Mesangial cell (primary cell): ENCODE measurements around the gene CIAO3. TPM values are rescaled to one million over a fixed set of nuclear protein-coding genes. Genes with fewer than 3 reads are reported as not detected.

Source experiments
- total RNA-seq: library from RNA; depleted of rRNA; stranded (reverse); fragments of >200 nt; gene quantifications from 2 replicates; pipeline ENCODE4 v1.2.3, GENCODE V29; 2015

The CIAO3 gene
- total RNA-seq: 32.9 and 37.4 TPM in 2 replicates

GRCh38 chr16:740764-741505 is at the start of gene CIAO3:
Gene CIAO3 (minus strand): TSS chr16:740997. CDS start chr16:740985, 12 bp downstream.

GRCh38 chr16:788399-789126 is 47.8 kb upstream of the CIAO3 start, which contains the start of gene CHTF18:
Gene CHTF18 (plus strand): TSS chr16:788620. CDS start chr16:788685, 65 bp downstream.

DNA sequence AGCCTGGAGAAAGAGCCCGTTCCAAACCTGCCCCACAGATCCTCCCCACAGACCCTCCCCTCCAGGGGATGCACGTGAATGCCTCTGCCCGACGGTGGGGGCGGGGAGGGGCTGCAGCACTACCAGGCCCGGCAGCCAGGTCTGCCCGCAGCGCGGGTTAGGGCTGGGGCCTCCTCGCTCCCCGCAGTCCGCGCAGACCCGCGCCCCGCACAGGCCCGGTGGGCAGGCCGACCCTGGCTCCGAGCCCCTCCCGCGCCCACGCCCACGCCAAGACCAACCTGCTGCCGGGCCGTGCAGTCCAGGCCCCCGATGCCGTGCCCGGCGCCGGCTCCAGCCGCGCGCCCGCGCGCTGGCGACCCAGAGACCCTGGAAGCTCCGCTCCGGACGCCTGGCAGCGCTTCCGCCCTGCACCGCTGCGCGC is 47.2 kb upstream of the CIAO3 start, which contains the start of gene RPUSD1:
Gene RPUSD1 (minus strand): TSS at position 404 of the 421 bp plus-strand sequence. CDS start 644 bp downstream, outside the sequence.

GRCh38 chr16:760545-761343 is 19.9 kb upstream of the CIAO3 start, which contains the start of gene MSLN:
Gene MSLN (plus strand): TSS chr16:760734. CDS start chr16:762681, 1,947 bp downstream.

DNA sequence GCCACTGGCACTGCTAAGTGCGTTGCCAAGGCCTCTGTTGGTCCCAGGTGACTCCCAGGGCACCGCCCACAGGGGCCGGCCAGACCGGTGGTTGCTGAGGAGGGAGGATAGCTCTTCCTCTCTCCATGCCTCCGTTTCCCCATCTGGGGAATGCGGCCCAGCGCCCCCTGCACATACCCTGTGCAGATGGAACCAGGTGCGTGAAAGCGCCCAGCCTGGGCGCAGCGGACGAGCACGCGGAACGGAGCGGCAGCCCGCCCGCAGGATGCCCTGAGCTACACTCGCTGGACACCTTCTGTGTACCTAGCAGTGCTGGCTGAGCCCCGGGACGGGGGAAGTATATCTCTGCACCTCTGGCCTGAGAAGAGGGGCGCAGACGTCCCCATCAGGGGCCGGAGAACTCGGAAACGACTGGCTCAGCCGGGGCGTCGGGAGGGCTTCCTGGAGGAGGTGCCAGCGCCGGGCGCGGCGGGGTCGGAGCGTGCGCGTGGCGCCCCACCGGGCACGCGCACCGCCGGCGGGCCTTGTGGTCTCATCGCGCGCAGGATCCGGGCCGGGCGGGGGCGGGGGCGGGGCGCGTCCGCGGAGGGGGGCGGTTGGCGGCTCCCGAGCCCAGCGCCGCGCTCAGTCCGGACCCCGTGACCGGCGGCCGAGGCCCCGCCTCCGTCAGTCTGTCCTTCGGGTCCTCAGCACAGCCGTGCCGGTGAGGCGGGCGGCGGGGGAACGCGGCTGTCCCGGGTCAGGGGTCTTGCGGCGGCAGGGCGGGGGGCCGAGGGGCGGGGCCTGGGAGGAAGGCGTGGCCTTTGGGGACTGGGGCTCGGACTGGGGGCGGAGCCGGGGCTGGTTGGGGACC is 14.1 kb downstream of the CIAO3 start, which contains the start of the genes CCDC78 and HAGHL:
Gene CCDC78 (minus strand): TSS at position 6 of the 853 bp plus-strand sequence. CDS start 76 bp downstream, outside the sequence.
Gene HAGHL (plus strand): TSS at position 669 of the 853 bp plus-strand sequence. CDS start 404 bp downstream, outside the sequence.

DNA sequence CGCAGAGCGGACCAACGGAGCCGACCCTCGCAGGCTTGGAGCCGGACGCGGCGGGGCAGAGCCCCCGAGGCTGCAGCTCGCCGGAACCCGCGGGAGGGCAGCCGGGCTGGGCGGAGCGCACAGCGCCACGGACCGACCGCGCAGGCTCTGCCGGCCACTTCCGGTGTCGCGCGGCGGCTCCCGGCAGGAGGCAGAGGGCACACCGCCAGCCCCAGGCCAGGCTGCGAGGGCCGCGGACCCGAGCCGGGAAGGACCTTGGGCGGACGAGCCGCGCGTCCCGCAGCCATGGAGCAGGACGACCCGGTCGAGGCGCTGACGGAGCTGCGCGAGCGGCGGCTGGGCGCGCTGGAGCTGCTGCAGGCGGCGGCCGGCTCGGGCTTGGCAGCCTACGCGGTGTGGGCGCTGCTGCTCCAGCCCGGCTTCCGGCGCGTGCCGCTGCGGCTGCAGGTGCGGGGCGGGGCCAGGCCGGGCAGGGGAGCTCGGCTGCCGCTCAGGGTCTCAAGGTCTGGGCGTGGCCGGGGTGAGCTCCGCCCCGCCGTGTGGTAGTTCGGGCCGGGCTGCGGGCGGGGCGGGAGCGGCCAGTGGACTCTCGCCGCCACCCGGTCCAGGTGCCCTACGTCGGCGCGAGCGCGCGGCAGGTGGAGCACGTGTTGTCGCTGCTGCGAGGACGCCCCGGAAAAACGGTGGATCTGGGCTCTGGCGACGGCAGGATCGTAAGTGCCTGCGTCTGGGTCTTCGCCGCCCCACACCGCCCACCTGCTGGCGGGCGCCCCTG is 19.6 kb downstream of the CIAO3 start, which contains the start of gene ANTKMT:
Gene ANTKMT (plus strand): TSS at position 157 of the 775 bp plus-strand sequence. CDS start 129 bp downstream, at position 286.

GRCh38 chr16:714558-715476 is 26.0 kb downstream of the CIAO3 start, which contains the start of gene METRN:
Gene METRN (plus strand): TSS chr16:715118. CDS start chr16:715290, 172 bp downstream.

GRCh38 chr16:705431-706188 is 35.2 kb downstream of the CIAO3 start, which contains the start of gene FBXL16:
Gene FBXL16 (minus strand): TSS chr16:705801. CDS start chr16:697405, 8,396 bp downstream.

GRCh38 chr16:684071-684794 is 56.6 kb downstream of the CIAO3 start, which contains the start of gene JMJD8:
Gene JMJD8 (minus strand): TSS chr16:684334. CDS start chr16:684319, 15 bp downstream.

DNA sequence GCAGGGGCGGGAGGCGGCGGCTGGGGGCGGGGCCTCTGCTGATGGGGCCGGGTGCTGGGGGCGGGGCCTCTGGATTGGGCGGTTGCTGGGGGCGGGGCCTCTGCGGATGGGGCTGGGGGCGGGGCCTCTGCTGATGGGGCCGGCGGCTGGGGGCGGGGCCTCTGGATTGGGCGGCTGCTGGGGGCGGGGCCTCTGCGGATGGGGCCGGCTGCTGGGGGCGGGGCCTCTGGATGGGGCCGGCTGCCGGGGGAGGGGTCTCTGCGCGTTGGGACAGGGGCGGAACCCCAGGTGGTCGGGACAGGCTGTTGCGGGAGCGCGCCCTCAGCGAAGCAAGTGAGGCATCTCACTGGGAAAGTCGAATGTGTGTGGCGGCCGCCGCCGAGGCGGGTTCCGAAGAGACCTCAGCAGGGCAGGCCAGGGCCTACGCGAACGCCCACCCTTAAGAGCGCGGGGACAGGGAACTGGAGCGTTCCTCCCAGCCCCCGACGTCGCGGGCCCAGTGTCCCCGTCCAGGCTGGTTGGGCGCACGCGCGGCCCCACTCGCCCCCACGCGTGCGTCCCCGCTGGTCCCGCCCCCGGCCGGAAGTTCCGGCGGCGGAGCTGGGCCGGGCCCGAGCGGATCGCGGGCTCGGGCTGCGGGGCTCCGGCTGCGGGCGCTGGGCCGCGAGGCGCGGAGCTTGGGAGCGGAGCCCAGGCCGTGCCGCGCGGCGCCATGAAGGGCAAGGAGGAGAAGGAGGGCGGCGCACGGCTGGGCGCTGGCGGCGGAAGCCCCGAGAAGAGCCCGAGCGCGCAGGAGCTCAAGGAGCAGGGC is 60.8 kb downstream of the CIAO3 start, which contains the start of gene STUB1:
Gene STUB1 (plus strand): TSS at position 597 of the 811 bp plus-strand sequence. CDS start 116 bp downstream, at position 713.

Other genes with a start within 250 kb of the CIAO3 start
- 49.4 and 70.6 TPM in 2 replicates for gene CAPN15, start 213.3 kb downstream of the CIAO3 start, total RNA-seq
- not detected in 2 replicates for gene PRR35, start 180.6 kb downstream of the CIAO3 start, total RNA-seq
- gene NHLRC4, start 174.0 kb downstream of the CIAO3 start, total RNA-seq: 0.65 and 2.0 TPM in 2 replicates
- 53.0 and 88.0 TPM in 2 replicates for gene PIGQ, start 171.0 kb downstream of the CIAO3 start, total RNA-seq
- gene RAB40C, start 150.9 kb downstream of the CIAO3 start, total RNA-seq: 21.8 and 22.3 TPM in 2 replicates
- under 0.01 and 0.13 TPM in 2 replicates for gene WFIKKN1, start 110.0 kb downstream of the CIAO3 start, total RNA-seq
- 175 and 248 TPM in 2 replicates for gene METTL26, start 104.7 kb downstream of the CIAO3 start, total RNA-seq
- gene MCRIP2, start 99.2 kb downstream of the CIAO3 start, total RNA-seq: 31.0 and 32.3 TPM in 2 replicates
- gene WDR90, start 91.6 kb downstream of the CIAO3 start, total RNA-seq: 18.6 and 23.1 TPM in 2 replicates
- 72.5 and 93.6 TPM in 2 replicates for gene RHOT2, start 72.9 kb downstream of the CIAO3 start, total RNA-seq
- gene RHBDL1, start 65.3 kb downstream of the CIAO3 start, total RNA-seq: 0.16 and 2.9 TPM in 2 replicates
- gene STUB1, start 60.6 kb downstream of the CIAO3 start, total RNA-seq: 129 and 192 TPM in 2 replicates
- gene JMJD8, start 56.7 kb downstream of the CIAO3 start, total RNA-seq: 115 and 120 TPM in 2 replicates
- gene WDR24, start 50.6 kb downstream of the CIAO3 start, total RNA-seq: 15.6 and 21.7 TPM in 2 replicates
- under 0.01 and 1.4 TPM in 2 replicates for gene FBXL16, start 35.2 kb downstream of the CIAO3 start, total RNA-seq
- gene METRN, start 25.9 kb downstream of the CIAO3 start, total RNA-seq: 125 and 152 TPM in 2 replicates
- 44.2 and 47.8 TPM in 2 replicates for gene ANTKMT, start 19.9 kb downstream of the CIAO3 start, total RNA-seq
- gene CCDC78, start 14.6 kb downstream of the CIAO3 start, total RNA-seq: 1.6 and 2.3 TPM in 2 replicates
- 15.6 and 26.5 TPM in 2 replicates for gene HAGHL, start 13.9 kb downstream of the CIAO3 start, total RNA-seq
- 15.0 and 41.1 TPM in 2 replicates for gene MSLN, start 19.7 kb upstream of the CIAO3 start, total RNA-seq
- 34.1 and 48.1 TPM in 2 replicates for gene RPUSD1, start 47.4 kb upstream of the CIAO3 start, total RNA-seq
- 8.7 and 39.1 TPM in 2 replicates for gene CHTF18, start 47.6 kb upstream of the CIAO3 start, total RNA-seq
- not detected in 2 replicates for gene GNG13, start 59.7 kb upstream of the CIAO3 start, total RNA-seq
- gene LMF1, start 230.0 kb upstream of the CIAO3 start, total RNA-seq: 6.5 and 31.8 TPM in 2 replicates
- 0.51 TPM in 1 of 2 replicates, not detected in the other for gene SOX8, start 240.8 kb upstream of the CIAO3 start, total RNA-seq